Measurements from ENCODE around the gene INHBA.

Gene INHBA

DNA sequence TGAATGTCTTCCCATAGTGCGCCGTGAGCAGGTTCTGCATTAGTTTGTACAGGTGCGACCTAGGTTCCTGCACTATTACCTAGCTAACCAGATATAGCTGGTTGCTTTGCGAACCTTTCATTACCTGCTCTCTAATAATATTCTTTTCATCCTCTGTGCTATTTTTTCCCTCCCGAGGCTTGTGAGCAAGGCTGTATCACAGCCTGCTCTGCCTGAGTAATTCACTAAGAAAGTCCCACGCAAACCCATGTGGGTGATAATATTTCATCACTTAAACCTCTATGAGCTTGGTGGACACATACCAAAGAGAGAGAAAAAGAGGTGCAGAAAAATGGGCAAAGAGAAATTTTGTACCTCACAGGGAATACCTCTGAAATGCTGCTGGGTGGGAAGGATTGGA, 8.4 kb downstream of the INHBA start:
- Histone ChIP-seq H2AFZ (ENCODE audit: low read length) (no peak overlapping the region), H3K27me3 (replicated peaks; ENCODE audit: insufficient read depth, low read length) (no peaks in the 10 kb centered on the region), H3K9me3 (replicated peaks; ENCODE audit: insufficient read depth, low read length) (no peaks in the 10 kb centered on the region), H3F3A (ENCODE audit: insufficient read depth, low read length) (no peaks in the 10 kb centered on the region), H3K79me2 (ENCODE audit: low read length) (no peaks in the 10 kb centered on the region), H3K4me1 (ENCODE audit: low read length) (peaks cover 4% of the 10 kb centered on the region; the same call in 1 of the 2 replicates), H3K4me2 (ENCODE audit: low read depth, low read length) (no peak overlapping the region), H4K20me1 (ENCODE audit: insufficient read depth, low read length) (no peaks in the 10 kb centered on the region), H3K36me3 (replicated peaks; ENCODE audit: insufficient read depth, low read length) (no peaks in the 10 kb centered on the region), H3K27ac (ENCODE audit: low read length) (no peak overlapping the region), H3K9ac (ENCODE audit: low read length) (no peak overlapping the region), H3K4me3 (ENCODE audit: low read length) (no peak overlapping the region), H3K9me2 (replicated peaks; ENCODE audit: insufficient read depth, low read length) (no peaks in the 10 kb centered on the region)
- TF ChIP-seq, protein P1, sequence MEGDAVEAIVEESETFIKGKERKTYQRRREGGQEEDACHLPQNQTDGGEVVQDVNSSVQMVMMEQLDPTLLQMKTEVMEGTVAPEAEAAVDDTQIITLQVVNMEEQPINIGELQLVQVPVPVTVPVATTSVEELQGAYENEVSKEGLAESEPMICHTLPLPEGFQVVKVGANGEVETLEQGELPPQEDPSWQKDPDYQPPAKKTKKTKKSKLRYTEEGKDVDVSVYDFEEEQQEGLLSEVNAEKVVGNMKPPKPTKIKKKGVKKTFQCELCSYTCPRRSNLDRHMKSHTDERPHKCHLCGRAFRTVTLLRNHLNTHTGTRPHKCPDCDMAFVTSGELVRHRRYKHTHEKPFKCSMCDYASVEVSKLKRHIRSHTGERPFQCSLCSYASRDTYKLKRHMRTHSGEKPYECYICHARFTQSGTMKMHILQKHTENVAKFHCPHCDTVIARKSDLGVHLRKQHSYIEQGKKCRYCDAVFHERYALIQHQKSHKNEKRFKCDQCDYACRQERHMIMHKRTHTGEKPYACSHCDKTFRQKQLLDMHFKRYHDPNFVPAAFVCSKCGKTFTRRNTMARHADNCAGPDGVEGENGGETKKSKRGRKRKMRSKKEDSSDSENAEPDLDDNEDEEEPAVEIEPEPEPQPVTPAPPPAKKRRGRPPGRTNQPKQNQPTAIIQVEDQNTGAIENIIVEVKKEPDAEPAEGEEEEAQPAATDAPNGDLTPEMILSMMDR (IDR thresholded peaks at IDR 0.05; ENCODE audit: low read length), result no peak
- TF ChIP-seq EZH2 (optimal IDR thresholded peaks at IDR 0.05; ENCODE audit: low read depth, low read length) (no peak), EZH2phosphoT487 (IDR thresholded peaks at IDR 0.05; ENCODE audit: low read length) (no peak)
- DNase-seq, result no peak

DNA sequence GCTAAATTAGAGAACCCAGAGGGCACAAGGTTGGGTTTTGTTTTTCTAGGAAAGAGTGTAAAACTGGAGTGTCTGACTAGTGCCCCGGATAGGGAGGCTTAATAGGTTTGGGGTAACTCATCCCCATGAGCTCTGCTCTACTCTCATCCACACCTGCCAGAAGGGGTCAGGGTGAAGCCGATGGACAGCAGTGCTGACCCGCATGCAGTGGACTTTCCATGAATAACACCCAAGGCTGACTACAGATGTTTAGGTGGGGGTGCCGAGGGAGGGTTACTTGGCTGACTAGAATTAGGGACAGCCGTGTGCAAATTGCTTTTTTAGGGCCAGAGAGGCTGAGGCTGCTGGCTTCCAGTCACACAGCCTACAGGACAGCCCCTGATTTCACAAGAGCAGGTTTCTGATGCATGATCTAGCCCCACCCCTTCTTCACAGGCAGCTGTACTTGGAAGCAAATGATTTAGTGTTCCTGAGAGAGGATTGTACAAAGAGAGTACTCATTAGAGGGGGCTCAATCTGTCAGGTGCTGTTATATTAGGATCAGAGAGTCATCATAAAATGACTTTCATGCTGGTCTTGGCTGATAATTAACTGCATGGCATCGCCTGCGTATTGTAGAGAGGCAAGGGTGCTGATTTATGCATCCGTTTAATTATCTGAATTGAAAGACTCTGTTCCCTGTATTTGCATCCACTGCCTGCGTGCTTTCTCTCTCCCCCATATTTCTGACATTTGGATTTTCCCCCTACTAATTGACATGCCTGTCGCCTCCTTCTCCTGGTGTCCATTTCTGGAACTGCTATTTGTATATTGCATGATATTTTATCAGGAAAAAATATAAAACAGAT, 9.5 kb downstream of the INHBA start:
- Histone ChIP-seq H3K36me3 (replicated peaks; ENCODE audit: insufficient read depth, low read length) (no peaks in the 10 kb centered on the region), H3K4me2 (ENCODE audit: low read depth, low read length) (no peak overlapping the region), H2AFZ (ENCODE audit: low read length) (no peak overlapping the region), H3K9ac (ENCODE audit: low read length) (no peak overlapping the region), H4K20me1 (ENCODE audit: insufficient read depth, low read length) (no peaks in the 10 kb centered on the region), H3K4me1 (ENCODE audit: low read length) (peaks cover 4% of the 10 kb centered on the region; the same call in 1 of the 2 replicates), H3K79me2 (ENCODE audit: low read length) (no peaks in the 10 kb centered on the region), H3K9me2 (replicated peaks; ENCODE audit: insufficient read depth, low read length) (no peaks in the 10 kb centered on the region), H3K27me3 (replicated peaks; ENCODE audit: insufficient read depth, low read length) (no peaks in the 10 kb centered on the region), H3K4me3 (ENCODE audit: low read length) (no peak overlapping the region), H3K27ac (ENCODE audit: low read length) (no peak overlapping the region), H3F3A (ENCODE audit: insufficient read depth, low read length) (no peaks in the 10 kb centered on the region), H3K9me3 (replicated peaks; ENCODE audit: insufficient read depth, low read length) (no peaks in the 10 kb centered on the region)
- no peak for DNase-seq
- no peak for TF ChIP-seq EZH2 (optimal IDR thresholded peaks at IDR 0.05; ENCODE audit: low read depth, low read length)
- TF ChIP-seq, protein P1 (IDR thresholded peaks at IDR 0.05; ENCODE audit: low read length), result peak; percentile 19; the same call in 1 of the 2 replicates

DNA sequence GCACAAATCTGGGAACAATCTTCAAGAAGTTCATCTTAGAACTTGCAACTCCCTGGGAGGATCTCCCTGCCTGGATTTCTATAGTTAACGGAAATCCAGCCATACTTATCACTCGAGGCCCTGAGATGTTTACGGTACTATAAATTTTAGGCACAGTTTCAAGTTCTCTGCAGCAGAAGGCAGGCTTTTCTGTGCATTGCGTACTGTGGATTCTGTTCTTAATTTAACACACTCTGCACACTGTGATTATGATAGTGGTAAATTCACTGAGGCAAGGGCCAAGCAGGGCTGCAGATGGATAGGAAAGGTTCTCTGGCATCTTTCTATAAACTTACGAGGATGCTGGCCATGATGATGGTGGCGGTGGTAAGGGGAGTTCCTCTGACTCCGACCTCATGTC, 10.6 kb downstream of the INHBA start:
- TF ChIP-seq EZH2 (optimal IDR thresholded peaks at IDR 0.05; ENCODE audit: low read depth, low read length) (no peak), EZH2phosphoT487 (IDR thresholded peaks at IDR 0.05; ENCODE audit: low read length) (no peak)
- TF ChIP-seq, protein P1 (IDR thresholded peaks at IDR 0.05; ENCODE audit: low read length), result no peak
- H3F3A ChIP-seq (ENCODE audit: insufficient read depth, low read length), result no peaks in the 10 kb centered on the region

More for the DNA sequence above, 10.6 kb downstream of the INHBA start:
- H3K9me3 ChIP-seq (replicated peaks; ENCODE audit: insufficient read depth, low read length), result no peaks in the 10 kb centered on the region
- no peak overlapping the region for H3K4me3 ChIP-seq (ENCODE audit: low read length)
- no peaks in the 10 kb centered on the region for H3K27me3 ChIP-seq (replicated peaks; ENCODE audit: insufficient read depth, low read length)
- peaks cover 4% of the 10 kb centered on the region; the same call in 1 of the 2 replicates for H3K4me1 ChIP-seq (ENCODE audit: low read length)
- H3K36me3 ChIP-seq (replicated peaks; ENCODE audit: insufficient read depth, low read length), result no peaks in the 10 kb centered on the region
- no peaks in the 10 kb centered on the region for H3K9me2 ChIP-seq (replicated peaks; ENCODE audit: insufficient read depth, low read length)
- no peak for DNase-seq
- H3K4me2 ChIP-seq (ENCODE audit: low read depth, low read length), result no peak overlapping the region
- no peak overlapping the region for H2AFZ ChIP-seq (ENCODE audit: low read length)
- H3K79me2 ChIP-seq (ENCODE audit: low read length), result no peaks in the 10 kb centered on the region
- no peak overlapping the region for H3K9ac ChIP-seq (ENCODE audit: low read length)
- H3K27ac ChIP-seq (ENCODE audit: low read length), result no peak overlapping the region
- no peaks in the 10 kb centered on the region for H4K20me1 ChIP-seq (ENCODE audit: insufficient read depth, low read length)
